ENCODE data around the gene TRAP1.
"Not testable (repeated sequence)": the region's sequence is repeated elsewhere in the genome, so short reads cannot be mapped to it uniquely, and the experiment has no call there.

Gene TRAP1

DNA sequence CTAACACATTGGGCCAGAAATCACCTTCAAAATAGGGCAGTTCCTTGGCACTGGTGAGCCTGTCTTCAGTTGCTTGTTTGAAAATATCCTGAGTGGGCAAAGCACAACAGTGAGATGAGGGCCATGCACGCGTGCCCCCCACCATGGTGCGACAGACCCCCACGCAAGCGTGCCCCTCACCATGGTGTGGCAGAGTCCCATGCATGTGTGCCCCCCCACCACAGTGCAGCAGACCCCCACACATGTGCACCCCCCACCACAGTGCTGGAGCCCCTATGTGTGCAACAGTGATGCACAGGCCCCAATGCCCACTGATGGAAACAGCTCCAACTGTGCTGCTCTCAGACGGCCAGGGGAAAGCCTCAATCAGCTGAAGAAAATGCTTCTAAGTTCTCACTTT is 18.8 kb upstream of the TRAP1 start:
- no peak for DNase-seq (ENCODE audit: low spot score)

DNA sequence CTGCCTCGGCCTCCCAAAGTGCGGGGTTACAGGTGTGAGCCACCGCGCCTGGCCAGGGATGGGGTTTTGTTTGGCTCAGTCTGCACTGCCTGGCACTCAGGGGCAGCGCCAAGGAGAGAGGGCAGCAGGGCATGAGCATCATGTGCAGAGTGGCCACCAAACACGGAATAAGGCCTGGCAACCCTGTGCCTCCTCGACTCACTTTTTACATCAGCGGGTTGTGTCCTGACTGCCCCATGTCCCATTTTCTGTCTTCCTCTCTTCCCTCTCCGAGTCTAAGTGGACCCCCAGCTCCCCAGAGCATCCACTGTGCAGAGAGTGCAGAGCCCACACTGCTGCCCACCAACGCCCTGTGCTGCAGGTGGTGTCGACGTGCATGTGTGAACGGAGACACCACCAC is 18.2 kb upstream of the TRAP1 start:
- no peak for DNase-seq (ENCODE audit: low spot score)

DNA sequence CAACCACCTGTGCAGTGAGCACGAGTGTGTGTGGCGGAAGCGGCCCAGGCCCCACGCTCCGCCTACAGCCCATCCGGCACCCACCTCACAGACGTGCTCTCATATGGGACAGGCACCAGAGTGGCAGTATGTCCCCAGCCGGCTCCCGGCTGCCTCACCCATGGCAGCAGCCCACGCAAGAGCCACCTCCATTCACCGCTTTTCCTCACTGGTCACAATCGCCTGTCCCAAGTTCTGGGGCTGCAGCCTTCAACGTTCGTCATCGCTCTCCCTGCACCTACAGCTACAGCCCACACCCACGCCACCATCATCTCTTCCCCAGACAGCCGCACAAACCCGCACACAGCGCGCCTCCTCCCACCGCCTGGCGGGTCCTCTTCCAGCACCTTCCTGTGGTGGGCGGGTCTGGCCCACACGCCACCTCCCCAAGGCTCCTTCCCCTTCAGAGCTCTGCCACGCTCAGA is 17.5 kb upstream of the TRAP1 start:
- no peak for DNase-seq (ENCODE audit: low spot score)

DNA sequence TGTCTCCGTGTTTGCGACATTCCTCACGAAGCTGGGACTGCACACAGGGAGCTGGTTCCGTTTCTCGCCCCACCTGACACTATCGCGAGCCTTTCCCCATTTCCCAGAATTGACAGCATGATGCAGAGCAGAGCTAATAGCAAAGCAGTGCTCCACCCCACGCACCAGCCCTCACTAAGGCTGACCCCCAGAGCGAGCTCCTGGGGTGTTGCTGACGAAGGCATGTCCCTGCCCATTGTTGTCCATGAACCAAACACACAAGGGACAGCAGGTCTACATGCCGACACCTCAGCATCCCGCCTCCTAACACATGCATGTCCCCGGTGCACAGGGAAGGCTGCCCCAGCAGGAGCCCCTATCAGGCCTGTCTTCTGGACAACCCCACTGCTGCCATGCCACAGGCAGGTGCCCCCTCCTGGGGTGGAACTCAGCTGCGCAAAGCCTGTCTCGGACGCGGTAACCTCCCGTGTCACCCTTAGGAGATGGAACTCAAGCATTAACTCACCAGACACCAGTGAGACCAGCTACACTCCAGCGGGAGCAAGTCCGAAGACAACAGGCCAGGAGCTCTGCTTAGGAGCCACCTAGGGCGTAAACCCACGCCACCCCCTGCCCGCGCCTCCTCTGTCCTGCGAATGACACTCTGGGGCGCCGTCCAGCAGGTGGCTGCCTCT is 16.9 kb upstream of the TRAP1 start:
- DNase-seq (ENCODE audit: low spot score) = no peak

DNA sequence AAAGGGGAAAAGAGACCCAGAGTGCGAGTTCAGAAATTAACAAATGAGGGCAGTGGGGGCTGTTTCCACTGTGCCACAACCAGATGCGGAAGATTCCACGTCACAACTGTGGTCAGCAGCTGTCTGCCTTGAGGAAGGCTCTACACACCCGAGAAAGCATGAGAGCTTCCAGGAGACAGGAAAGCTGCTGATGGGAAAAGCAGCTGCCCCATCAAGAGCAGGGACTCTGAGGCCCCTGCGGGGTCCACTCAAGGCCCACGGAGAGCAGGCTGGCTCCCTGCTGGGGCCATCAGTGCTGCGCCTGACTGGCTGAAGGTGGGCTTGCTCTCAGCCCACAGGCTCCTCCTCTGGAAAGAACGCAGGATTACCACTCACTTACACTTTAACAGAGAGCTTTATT is 14.8 kb upstream of the TRAP1 start:
- DNase-seq (ENCODE audit: low spot score) = no peak

DNA sequence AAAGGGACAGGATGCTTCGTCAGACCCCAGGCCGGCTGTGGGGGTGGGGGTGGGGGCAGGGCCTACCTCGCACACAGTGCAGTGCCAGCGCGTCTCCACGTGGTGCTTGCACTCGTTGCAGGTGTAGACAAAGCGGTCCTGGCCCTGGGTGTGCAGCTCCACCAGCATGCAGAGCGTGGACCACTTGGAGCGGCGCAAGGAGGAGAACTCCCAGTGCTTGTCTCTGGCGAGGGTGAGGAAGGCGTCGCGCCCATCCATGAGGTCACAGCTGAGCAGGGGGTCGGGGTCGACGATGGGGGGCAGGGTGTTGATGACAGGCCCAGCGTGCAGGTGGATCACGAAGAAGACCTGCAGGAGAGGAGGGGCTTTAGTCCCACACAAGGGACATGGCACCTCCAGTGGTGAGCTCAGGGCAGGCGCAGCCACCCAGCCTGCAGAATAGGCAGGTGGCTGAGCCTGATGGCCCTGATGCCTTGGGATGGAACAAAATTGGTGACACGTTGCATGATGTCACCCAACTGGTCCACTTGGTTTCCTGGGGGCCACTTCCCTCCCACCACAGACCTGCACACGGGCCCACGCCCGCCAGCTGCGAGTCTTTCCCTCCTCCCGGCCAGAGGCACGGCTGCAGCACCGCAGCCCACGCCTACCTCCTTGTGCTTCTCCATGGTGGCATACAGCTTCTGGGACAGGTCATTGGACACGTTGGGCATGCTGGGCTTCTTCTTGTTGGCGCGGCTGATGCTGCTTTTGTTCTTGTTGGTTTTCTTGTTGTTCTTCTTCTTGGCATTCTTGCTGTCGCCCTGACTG is 14.0 kb upstream of the TRAP1 start:
- DNase-seq (ENCODE audit: low spot score) = no peak

DNA sequence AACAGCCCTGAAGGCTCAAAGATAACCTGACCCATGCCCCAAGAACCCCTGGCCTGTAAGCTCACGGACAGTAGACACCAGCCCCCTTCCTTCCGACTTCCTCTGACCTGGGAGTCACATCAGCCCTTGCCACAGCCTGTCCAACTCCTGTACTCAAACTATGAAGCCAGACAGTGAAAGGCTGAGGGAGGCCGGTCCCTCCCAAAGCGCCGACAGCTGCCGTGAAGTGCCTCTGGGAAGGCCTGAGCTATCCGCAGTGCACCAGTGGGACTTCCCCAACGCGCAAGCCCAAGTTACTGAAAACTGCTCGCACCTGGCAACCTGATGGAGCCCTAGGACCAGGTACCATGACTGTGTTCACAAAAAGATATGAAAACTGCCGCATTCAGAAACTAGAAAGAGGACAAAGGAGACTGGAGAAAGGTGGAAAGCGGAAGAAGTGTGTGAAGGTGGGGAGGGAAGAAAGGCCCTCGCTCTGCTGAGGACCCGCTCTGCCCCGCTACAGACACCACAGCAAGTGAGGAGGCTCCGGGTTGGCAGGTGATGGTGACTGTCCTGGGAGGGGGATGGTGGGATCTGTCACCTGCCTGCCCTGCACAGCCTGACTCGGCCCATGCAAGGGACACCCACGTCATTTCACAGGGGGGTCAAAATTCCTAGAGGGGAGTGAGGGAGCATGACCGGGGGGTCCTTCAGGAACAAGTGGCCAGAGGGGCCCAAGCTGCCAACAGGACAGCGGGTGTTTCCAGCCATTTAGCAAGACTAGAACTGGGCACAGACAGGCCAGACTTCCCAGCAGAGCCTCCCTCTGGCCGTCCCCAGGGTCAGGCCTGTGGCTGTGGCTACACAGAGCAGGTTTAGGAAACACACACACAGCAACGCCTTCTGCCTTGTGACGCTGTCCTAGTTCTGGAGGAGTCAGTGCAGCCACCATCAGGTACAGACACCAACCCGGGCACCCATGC is 13.1 kb upstream of the TRAP1 start:
- no peak for DNase-seq (ENCODE audit: low spot score)

DNA sequence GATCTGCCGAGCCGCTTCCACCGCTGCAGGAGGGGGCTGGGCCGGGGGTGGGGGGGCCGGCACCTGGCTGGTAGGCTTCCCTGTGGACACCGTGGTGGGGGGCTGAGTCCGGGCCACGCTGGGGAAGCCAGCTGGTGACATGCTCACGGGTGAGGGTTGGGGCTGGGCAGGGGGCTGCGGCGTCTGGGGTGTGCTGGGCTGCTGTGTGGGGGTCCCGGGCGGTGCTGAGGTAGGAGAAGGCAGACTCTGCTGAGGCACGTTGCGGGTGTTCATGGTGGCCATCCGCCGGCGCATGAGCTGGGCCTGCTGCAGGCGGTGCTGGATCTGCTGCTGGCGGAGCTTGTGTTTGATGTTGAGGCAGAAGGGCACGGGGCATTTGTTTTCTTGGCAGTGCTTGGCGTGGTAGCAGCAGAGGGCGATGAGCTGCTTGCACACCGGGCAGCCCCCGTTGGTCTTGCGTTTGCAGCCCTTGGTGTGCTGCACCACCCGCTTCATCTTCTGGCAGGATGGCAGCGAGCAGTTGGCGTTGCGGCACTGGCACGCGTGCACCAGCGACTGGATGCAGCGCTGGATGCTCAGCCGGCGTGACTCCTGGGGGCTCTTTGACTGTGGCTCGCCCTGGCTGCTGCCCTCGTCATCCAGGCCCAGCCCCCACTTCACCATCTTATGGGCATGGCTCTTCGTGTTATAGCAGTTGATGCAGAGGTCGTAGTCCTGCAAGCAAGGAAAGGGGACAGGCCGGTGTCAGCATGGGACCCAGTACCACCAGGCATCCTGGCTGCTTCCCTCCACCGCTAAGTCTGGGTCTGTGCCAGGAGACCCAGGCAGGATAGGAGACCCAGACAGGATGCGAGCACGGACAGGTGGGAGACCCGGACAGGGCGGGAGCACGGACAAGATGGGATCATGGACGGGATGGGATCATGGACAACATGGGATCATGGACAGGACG is 12.1 kb upstream of the TRAP1 start:
- no peak for DNase-seq (ENCODE audit: low spot score)

DNA sequence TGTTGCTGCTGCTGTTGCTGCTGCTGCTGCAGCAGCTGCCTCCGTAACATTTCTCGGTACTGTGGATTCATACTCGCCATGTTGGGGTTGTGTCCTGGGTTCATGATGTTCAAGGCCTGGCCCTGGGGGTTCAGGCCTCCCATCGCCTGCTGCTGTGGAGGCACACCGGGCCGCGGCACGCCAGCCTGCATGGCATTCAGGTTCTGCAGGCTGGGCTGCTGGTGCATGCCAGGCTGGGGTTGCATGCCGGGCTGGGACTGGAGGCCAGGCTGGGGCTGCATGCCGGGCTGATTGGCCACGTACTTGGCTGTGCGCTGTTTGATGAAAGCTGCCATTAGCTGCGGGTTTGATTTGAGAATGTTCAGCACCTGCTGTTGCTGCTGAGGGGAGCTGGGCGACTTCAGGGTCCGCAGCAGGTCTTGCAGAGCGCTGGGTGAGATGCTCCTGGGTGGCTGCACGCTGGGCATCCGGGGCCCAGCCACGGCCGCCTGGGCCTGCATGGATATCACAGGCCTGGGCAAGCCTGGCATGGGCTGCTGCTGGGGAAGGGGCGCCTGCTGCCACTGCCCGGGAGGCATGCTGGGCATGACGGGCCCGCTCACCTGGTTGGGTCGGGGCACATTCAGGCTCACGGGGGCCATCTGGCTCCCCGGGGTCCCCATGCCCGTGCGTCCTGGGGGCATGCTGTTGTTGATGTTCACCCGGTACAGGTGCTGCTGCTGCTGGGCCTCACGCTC is 11.3 kb upstream of the TRAP1 start:
- no peak for DNase-seq (ENCODE audit: low spot score)

DNA sequence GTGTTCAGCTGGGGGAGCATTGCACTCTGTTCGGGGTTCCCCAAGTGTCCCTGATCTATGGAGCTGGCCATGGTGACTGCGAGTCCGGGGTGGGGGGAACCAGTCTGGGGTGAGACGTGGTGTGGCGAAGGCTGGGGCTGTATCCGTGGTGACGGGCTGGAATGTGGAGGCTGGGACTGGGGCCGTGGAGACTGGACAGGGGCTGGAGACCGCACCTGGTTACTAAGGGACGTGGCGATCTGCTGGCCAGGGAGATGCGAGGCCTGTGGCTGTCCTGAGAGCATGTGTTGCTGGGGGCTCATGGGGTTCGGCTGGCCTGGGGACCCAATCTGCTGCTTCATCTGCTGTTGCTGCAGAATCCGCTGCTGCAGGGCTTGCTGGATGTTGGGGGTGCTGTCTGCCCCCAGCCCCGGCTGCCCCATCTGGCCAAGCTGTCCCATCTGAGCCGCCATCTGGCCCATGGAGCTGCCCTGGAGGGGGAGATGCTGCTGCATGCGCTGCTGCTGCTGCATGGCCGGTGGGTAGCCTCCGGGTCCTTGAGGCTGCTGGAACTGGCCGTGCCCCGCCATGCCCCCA is 10.6 kb upstream of the TRAP1 start:
- DNase-seq (ENCODE audit: low spot score) = no peak

DNA sequence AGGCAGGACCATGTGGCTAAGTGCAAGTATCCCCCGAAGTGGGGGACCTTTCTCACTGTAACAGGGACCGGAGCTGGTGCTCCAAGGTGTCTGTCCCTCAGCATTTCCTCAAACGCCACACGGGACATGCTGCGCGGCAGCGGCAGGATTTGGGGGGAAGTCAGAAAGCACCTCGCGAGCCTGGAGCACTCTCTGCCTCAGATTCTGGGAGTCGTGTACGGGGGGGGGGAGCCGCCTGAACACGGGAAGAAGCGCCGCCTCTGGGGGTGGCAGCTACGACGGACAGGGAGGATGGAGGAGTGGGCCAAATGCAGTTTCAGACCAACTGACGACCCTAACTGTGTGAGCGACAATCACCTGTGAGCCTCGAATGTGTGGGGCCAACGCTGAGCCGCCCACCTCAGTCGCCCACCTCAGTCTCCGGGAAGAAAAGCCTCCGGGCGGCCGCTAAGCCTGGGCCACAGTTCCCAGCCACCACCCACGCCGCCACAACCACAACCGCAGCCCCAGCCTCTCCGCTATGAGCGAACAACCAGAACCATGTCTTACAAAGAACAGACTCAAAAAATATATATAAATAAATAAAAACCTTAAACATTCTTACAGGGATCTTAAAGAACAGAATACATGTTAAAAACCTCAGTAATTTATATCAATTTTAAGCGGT is 8.8 kb upstream of the TRAP1 start:
- DNase-seq (ENCODE audit: low spot score) = no peak

DNA sequence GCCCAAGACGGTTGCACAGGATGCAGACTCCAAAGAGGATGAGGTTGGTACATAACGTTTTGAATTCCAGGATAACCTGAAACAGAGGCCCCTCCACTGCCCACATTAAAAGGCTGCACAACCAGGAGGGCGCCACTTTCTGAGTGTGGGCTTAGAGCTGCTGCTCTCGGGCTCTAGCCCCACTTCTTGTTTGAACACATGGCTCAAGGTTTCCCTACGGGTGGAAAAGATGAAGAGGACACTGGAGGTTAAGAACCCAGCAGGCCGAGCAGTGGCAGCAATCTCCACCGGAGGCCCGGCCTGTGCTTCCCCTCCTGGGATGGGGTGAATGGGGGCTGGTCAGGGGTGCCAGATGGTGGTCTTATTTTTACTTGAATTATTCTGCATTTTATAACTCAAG is 8.0 kb upstream of the TRAP1 start:
- DNase-seq (ENCODE audit: low spot score) = no peak

DNA sequence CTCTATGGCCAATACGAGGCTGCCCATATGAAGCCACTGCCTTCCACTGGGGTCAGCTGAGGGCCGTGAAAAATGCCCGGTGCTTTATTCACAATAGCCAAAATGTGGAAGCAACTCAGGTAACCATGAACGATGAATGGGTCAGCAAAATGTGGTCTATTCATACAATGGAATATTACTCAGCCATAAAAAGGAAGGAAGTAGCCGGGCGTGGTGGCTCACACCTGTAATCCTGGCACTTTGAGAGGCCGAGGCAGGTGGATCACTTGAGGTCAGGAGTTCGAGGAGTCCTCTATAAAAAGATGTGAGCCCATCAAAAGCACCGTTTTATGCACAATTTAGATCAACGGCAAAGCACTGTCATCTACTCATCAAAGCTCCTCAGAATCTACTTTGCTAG is 5.2 kb upstream of the TRAP1 start:
- no peak for DNase-seq (ENCODE audit: low spot score)

DNA sequence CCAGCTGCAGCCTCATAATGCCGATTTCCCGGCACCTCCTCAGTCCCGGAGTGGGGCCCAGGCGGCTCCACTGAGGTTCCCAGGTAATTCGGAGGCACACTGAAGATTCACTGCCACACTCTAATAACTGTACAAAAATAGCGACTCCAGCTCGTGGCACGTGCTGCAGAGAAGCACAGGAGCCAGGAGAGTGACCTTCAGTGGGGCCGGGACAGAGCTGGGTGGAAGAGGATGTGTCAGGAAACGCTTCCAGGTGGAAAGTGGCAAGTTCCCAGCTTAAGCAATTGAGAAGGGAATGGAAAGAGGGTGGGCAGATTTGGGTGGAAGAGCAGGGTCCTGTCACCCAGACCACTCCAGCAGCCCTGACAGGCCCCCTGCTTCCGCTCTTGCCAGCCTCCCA is 3.1 kb upstream of the TRAP1 start:
- DNase-seq (ENCODE audit: low spot score) = no peak

DNA sequence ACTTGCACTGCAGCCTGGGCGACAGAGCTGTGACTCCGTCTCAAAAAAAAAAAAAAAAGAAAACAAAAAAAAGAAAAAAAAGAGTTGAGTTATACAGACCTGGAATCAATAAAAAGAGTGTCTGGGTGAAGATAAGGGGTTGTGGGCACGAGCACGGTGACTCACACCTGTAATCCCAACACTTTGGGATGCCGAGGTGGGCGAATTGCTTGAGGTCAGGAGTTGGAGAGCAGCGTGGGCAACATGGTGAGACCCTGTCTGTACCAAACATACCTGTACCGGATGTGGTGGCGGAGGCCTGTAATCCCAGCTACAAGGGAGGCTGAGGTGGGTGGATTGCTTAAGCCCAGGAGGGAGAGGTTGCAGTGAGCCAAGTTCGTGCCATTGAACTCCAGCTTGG is 1.3 kb upstream of the TRAP1 start:
- no peak for DNase-seq (ENCODE audit: low spot score)

DNA sequence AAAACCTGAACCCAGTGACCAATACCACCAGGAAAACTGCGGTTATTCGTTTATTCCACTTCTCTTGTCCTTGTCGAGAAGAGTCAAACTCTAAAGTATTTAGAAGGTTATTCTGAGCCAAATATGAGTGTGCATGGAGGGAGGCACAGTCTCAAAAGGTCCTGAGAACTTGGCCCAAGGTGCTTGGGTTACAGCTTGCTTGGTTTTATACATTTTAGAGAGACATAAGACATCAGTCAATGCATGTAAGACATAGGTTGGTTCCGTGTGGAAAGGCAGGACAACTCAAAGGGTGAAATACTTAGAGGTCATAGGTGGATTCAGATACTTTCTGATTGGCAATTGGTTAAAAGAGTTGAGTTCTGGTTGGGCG is 681 bp upstream of the TRAP1 start:
- no peak for DNase-seq (ENCODE audit: low spot score)

DNA sequence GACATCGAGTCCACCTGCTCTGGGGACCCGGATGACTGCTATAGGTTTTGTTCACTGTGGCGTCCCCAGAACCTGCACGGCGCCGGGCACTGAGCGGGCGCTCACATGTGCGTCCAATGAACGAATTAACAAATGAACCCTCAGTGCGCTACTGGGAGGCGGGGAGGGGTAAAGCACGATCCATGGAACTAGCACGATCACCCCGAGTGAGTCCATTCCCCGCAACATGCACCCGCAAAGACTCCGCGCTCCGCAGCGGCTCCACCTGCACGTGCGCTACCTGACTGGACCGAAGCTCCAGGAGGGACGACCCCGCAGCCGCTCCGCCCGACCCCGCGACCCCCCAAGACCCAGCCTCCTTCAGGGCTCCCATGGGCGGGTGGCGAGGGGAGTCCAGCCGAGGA is 491 bp downstream of the TRAP1 start:
- DNase-seq (ENCODE audit: low spot score) = no peak

DNA sequence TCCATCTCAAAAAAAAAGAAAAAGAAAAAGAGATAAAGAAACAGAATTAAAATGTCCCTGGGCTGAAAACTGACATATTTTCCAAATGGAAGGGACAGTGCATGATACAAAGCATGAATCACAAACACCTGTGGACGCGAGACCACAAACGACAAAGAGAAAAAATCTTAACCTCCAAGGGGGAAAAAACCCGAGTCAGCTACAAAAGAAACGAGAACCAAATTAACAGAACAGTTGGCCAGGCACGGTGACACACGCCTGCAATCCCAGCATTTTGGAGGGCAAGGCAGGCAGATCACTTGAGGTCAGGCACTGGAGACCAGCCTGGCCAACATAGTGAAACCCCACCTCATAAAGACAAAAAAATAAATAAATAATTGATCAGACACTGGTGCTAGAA is 1.9 kb downstream of the TRAP1 start:
- no peak for DNase-seq (ENCODE audit: low spot score)

DNA sequence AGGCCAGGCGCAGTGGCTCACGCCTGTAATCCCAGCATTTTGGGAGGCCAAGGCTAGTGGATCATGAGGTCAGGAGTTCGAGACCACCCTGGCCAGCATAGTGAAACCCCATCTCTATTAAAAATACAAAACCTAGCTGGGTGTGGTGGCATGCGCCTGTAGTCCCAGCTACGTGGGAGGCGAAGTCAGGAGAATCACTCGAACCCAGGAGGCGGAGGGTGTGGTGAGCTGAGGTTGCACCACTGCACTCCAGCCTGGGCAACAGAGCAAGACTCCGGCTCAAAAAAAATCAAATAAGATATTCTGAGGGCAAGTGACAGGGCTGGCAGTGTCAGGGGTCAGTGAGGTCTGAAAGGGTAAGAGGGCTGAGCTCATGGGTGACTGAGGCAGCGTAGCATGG is 2.9 kb downstream of the TRAP1 start:
- not testable (repeated sequence) for DNase-seq (ENCODE audit: low spot score)
